H7 (cell line): ENCODE results near the gene OGT. TPM values are rescaled to one million over a fixed set of nuclear protein-coding genes. Genes with fewer than 3 reads are reported as not detected.
"Not testable (repeated sequence)": the region's sequence is repeated elsewhere in the genome, so short reads cannot be mapped to it uniquely, and the experiment has no call there.

Source experiments
- DNase-seq: peaks from one replicate; pipeline ENCODE4 v3.0.0; 2012
- H3K27me3 ChIP-seq: 2 replicates; pipeline ENCODE4 v1.6.0; 2011; ENCODE audit warnings: mild to moderate bottlenecking, low read length; ENCODE audit not compliant: control insufficient read depth, insufficient read depth
- H3K36me3 ChIP-seq: replicated peaks from 2 replicates; pipeline ENCODE4 v1.5.1; 2011; ENCODE audit warnings: low read length; ENCODE audit not compliant: control insufficient read depth, insufficient read depth
- H3K4me3 ChIP-seq: 2 replicates; pipeline ENCODE4 v1.5.1; 2011; ENCODE audit warnings: low read depth, mild to moderate bottlenecking, control low read depth, low read length, moderate library complexity; ENCODE audit not compliant: insufficient read depth
- total RNA-seq: library from RNA; depleted of rRNA; stranded (reverse); fragments of >200 nt; shearing (Covaris generic); gene quantifications from 2 replicates; pipeline ENCODE4 v1.2.3, GENCODE V29; 2014

OGT gene
- total RNA-seq, 1 experiment from 2014 or later: 74.9 TPM

DNA sequence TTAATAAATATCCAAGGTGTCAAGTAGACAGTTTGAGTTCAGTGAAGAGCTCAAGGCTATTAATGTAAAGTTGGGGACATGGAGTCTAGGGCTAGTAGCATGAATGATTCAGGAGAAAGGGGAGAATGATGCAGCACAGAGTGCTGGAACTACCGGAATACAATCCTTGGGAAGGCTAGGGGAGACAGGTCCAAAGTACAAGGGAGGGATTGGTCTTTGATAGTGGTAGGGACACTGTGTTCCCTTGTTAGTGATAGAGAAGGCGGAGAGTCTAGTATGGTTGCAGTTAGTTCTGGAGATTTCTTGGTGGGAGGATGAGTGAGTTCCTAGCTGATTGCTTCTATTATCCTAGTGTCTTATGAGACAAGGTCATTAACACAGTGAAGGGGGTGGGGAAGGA, 54.0 kb downstream of the OGT start:
- Histone ChIP-seq H3K36me3 (no peaks in the 10 kb centered on the region), H3K4me3 (no peak overlapping the region), H3K27me3 (no peaks in the 10 kb centered on the region)
- DNase-seq: no peak

GRCh38 chrX:71593210-71593609, 60.3 kb downstream of the OGT start:
- H3K27me3 ChIP-seq, H3K4me3 ChIP-seq, H3K36me3 ChIP-seq, DNase-seq: not testable (repeated sequence)

DNA sequence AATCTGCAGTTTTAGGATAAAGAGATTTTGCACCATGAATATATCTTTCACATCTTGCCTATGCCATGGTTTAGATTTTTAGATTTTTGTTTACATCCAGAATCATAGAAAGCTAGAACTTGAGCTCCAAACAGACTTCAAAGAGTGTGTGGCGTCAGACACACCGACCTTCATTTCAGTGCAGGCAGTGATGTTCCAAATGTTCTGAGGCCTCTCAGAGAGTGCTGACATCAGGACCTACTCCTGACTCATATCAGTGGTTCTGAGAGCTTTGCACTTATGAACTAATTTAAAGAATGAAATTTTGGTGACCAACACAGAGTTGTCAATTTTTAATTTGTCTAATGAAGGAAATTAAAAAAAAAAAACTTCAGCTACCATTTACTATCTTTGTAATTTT, 67.1 kb downstream of the OGT start:
- no peak for DNase-seq
- H3K4me3 ChIP-seq: no peak overlapping the region
- H3K27me3 ChIP-seq: no peaks in the 10 kb centered on the region
- H3K36me3 ChIP-seq: peaks cover 2% of the 10 kb centered on the region

DNA sequence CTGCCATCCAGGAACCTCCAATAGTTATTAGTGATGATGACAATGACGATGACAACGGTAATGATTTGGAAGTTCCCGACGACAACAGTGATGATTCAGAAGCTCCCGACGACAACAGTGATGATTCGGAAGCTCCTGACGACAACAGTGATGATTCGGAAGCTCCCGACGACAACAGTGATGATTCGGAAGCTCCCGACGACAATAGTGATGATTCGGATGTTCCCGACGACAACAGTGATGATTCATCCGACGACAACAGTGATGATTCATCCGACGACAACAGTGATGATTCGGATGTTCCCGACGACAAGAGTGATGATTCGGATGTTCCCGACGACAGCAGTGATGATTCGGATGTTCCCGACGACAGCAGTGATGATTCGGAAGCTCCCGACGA, 70.7 kb downstream of the OGT start:
- Histone ChIP-seq H3K27me3 (no peaks in the 10 kb centered on the region), H3K4me3 (no peak overlapping the region), H3K36me3 (peaks cover 5% of the 10 kb centered on the region)
- no peak for DNase-seq

DNA sequence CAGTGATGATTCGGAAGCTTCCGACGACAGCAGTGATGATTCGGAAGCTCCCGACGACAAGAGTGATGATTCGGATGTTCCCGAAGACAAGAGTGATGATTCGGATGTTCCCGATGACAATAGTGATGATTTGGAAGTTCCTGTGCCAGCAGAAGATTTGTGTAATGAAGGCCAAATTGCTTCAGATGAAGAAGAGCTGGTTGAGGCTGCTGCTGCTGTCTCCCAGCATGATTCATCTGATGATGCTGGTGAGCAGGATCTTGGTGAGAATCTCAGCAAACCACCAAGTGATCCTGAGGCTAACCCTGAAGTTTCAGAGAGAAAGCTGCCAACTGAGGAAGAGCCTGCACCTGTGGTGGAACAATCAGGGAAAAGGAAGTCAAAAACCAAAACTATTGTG, 71.2 kb downstream of the OGT start:
- Histone ChIP-seq H3K4me3 (no peak overlapping the region), H3K36me3 (peaks cover 5% of the 10 kb centered on the region), H3K27me3 (no peaks in the 10 kb centered on the region)
- no peak for DNase-seq

GRCh38 chrX:71604796-71605568, 72.1 kb downstream of the OGT start:
- DNase-seq: no peak
- H3K27me3 ChIP-seq: no peaks in the 10 kb centered on the region
- no peak overlapping the region for H3K4me3 ChIP-seq
- peaks cover 5% of the 10 kb centered on the region for H3K36me3 ChIP-seq

DNA sequence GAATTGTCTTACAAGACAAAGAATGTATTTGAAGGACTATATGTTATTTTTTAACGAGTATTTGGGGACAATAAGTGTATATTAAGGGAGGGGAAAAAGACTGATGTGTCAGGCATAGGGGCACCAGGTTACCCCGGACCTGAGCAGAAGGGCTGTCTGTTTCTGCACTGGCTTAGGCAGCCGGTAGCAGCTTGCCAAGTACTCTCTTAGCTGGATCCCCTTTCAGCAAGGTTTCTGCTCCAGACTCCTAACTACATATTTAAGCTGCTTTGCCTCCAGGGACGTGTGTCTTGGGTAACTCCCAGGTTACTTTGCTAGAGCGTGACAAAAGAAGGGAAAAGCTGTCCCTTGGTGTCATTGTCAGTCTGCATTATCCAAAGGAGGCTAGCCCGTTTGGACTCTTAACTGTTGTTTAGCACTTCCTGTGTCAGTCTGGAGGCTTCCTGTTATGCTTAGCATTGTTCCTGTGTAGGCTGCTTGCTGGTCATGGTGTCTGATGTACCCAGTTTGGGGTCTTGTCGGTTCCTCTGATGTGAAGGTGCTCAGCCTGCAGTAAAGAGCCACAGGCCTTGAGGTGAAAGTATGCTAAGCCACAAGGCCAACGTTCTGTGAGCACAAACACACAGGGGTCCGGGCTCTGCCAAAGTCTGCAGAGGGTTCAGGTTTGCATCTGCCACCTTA, 73.8 kb downstream of the OGT start:
- H3K36me3 ChIP-seq: peaks cover 5% of the 10 kb centered on the region
- DNase-seq: no peak
- no peaks in the 10 kb centered on the region for H3K27me3 ChIP-seq
- H3K4me3 ChIP-seq: no peak overlapping the region

- Histone ChIP-seq H3K4me3 (no peak overlapping the region), H3K36me3 (peaks cover 5% of the 10 kb centered on the region), H3K27me3 (no peaks in the 10 kb centered on the region)
- no peak for DNase-seq
These were observed 74.6 kb downstream of the OGT start for GRCh38 chrX:71607488-71607887.

GRCh38 chrX:71609095-71609750, 76.3 kb downstream of the OGT start:
- DNase-seq: no peak
- Histone ChIP-seq H3K4me3 (no peak overlapping the region), H3K36me3 (peaks cover 5% of the 10 kb centered on the region), H3K27me3 (no peaks in the 10 kb centered on the region)

GRCh38 chrX:71611736-71612135, 78.8 kb downstream of the OGT start:
- not testable (repeated sequence) for H3K27me3 ChIP-seq, DNase-seq, H3K4me3 ChIP-seq, H3K36me3 ChIP-seq

DNA sequence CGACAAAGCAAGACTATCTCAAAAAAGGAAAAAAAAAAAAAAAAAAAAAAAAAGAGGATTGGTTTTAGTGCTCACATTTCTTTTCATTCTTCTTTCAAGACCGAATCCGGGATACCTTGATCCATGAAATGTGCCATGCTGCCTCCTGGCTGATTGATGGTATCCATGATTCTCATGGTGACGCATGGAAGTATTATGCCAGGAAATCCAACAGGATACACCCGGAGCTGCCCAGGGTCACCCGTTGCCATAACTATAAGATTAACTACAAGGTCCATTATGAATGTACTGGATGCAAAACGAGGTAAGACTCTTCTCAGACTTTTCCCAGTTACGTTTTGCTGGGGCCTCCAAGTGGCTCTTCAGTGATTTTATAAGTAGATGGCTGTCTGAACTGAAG, 79.4 kb downstream of the OGT start:
- Histone ChIP-seq H3K4me3 (no peak overlapping the region), H3K36me3 (peaks cover 2% of the 10 kb centered on the region), H3K27me3 (no peaks in the 10 kb centered on the region)
- no peak for DNase-seq

DNA sequence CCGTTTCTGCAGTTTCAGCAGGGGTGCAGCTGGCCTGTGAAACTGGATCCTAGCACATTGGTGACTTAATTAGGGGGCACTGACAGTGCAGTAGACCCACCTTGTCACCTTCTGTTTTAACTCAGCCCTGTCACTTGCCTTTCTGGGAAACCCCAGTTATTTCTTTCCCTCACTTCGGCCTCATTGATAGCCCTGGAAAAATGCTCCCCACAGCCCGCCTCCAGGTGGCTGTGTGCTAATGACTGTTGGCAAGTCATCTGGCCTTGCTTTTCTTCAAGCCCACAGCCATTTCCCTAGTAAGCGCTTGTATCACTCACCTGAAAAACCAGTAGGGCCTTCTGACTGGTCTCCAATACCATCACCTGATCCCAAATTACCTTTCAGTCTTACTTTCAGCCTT, 82.2 kb downstream of the OGT start:
- Histone ChIP-seq H3K36me3 (no peaks in the 10 kb centered on the region), H3K27me3 (no peaks in the 10 kb centered on the region), H3K4me3 (no peak overlapping the region)
- no peak for DNase-seq

GRCh38 chrX:71615954-71616353, 83.0 kb downstream of the OGT start:
- H3K36me3 ChIP-seq: no peaks in the 10 kb centered on the region
- H3K4me3 ChIP-seq: no peak overlapping the region
- DNase-seq: peak; percentile 36
- H3K27me3 ChIP-seq: no peaks in the 10 kb centered on the region

- Histone ChIP-seq H3K27me3 (no peaks in the 10 kb centered on the region), H3K4me3 (no peak overlapping the region), H3K36me3 (no peaks in the 10 kb centered on the region)
- peak; percentile 63 for DNase-seq
These were observed 84.0 kb downstream of the OGT start for GRCh38 chrX:71616672-71617529.
